Glomerular visceral epithelial cell (primary cell): ENCODE measurements around the gene TMCC1.
"Not testable (repeated sequence)": the region's sequence is repeated elsewhere in the genome, so short reads cannot be mapped to it uniquely, and the experiment has no call there.

Experiments used
- DNase-seq: peaks from one replicate; pipeline ENCODE4 v3.0.0-alpha.2; 2016; ENCODE audit errors: extremely low spot score

TMCC1 gene

GRCh38 chr3:129650256-129650872 lies 243.1 kb downstream of the TMCC1 start:
- DNase-seq: peak; percentile 72

GRCh38 chr3:129648391-129648790 lies 245.1 kb downstream of the TMCC1 start:
- no peak for DNase-seq

- no peak for DNase-seq
These were observed 248.2 kb downstream of the TMCC1 start for GRCh38 chr3:129645286-129645685.

GRCh38 chr3:129644836-129645235 lies 248.7 kb downstream of the TMCC1 start:
- no peak for DNase-seq

GRCh38 chr3:129641567-129642260 lies 251.8 kb downstream of the TMCC1 start:
- not testable (repeated sequence) for DNase-seq

GRCh38 chr3:129640985-129641384 lies 252.5 kb downstream of the TMCC1 start:
- not testable (repeated sequence) for DNase-seq

DNA sequence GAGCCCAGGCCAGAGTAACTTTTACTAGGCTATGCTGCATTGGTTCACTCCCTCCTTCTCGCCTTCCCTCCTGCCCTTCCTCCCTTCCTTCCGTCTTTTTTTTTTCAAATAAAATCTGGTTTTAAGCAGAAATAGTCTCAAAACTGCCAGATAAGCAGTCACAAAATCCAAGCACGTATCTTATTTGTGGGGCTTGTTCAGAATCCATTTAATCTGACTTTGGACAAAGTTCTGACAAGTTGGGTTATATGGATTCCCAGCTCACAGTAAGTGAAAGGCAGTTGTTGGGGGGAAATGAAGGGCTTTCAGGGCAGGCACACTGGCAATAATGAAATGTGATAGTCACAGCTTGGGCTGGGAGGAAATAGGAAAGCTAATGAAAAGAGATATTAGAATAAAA lies 255.0 kb downstream of the TMCC1 start:
- no peak for DNase-seq

DNA sequence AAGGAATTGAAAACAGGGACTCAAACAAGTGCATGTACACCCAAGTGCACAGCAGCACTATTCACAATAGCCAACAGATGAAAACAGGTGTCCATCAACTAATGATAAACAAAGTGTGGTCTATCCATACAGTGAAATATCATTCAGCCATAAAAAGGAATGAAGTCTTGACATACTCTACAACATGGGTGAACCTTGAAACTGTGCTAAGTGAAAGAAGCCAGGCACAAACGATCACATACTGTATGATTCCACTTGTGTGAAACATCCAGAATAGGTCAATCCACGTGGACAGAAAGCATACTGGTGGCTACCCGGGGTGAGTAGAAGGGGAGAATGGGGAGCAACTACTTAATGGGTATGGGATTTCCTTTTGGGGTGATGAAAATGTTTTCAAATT lies 257.4 kb downstream of the TMCC1 start:
- no peak for DNase-seq

GRCh38 chr3:129635656-129636055 lies 257.9 kb downstream of the TMCC1 start:
- no peak for DNase-seq

DNA sequence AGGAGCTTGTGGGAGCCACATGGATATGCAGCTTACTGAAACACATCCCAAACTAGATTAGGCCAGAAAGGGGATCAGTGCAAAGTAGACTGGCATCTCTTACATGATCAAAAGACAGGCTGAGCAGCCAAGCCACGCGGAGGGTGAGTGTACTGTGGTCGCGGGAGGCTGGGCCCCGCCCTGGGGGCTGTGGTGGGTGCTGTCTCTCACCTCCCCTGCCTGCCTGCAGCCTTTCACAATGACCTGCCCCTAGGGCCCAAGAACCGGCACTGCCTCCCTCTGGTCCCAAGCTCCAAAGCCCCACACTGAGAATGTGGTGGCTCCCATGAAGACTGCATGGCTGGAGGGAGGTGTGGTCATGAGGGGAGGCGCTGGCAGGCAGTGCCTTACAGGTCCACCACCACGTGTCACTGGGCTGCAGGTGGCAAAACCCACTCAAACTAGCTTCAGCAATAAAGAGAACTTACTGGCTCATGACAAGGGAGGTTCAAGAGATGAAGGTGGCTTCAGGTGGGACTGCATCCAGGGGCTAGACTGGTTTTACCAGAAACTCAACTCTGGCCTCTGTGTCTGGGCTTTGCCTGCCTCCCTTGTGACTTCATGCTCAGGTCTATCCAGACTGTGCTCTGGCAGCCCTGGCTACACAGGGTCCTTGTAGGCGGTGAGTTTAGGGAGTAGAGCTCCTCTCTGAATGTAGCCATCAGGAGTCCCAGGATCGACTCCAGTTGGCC lies 259.6 kb downstream of the TMCC1 start:
- DNase-seq: no peak

DNA sequence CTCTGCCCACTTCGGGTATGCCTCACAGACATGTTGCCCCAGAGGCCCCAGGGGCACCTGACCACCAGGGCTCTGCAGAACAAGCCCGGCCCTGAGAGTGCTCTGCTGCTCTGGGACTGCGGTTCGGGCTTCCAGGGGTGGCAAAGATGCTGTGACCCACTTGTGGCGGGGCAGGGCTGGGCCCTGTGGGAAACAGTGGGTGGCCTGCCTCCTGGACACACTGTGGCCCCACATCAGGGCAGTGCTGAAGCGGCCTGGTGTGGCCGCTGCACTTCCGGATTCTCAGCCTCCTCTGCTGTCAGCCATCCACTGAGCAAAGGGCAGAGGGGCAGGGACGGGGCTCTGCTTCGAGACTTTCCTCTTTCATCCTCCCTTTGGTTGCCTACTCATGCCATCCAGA lies 260.5 kb downstream of the TMCC1 start:
- no peak for DNase-seq

GRCh38 chr3:129632556-129632955 lies 261.0 kb downstream of the TMCC1 start:
- no peak for DNase-seq

DNA sequence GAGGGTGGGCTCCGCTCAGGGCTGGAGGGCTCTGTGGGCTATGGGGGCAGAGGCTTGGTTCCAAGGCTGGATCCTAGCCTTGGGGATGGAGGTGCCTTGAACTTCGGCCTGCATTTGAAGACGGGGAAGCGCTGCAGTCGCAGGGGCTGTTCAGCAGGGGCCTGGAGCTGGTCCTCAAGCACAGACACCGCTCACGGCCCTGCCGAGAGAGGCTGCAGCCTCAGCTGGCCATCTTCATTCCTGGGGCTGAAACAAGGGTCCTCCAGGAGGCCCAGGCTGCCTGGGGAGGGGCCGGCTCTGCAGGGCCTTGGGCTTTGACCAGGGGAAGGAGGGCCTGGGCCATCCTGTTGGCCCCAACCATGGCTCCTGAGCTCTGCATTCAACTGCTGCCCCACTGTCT lies 261.5 kb downstream of the TMCC1 start:
- DNase-seq: no peak

DNA sequence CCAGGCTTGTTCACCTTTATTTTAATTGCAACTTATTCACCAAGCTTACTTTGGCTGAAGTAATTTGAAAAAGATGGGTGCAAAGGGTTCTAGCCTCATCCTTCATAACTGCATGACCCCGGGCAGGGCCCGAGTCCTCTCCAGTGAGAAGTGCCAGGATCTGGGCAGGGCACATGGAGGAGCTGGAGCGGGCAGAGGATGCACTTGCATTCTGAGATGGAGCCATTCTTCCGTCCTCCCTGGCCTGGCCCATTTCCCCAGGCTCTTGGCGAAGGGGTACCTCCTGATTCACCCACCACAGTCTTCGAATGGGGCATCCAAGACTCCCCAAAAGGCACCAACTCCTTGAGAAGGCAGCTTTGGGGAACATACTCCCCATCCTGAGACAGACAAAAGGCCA lies 264.5 kb downstream of the TMCC1 start:
- DNase-seq: no peak

- DNase-seq: no peak
These were observed 265.4 kb downstream of the TMCC1 start for GRCh38 chr3:129628169-129628522.

- peak; percentile 76 for DNase-seq
These were observed 266.0 kb downstream of the TMCC1 start for GRCh38 chr3:129627350-129628168.

- peak; percentile 91 for DNase-seq
These were observed 266.7 kb downstream of the TMCC1 start for GRCh38 chr3:129626744-129627349.

GRCh38 chr3:129625072-129625874 lies 268.2 kb downstream of the TMCC1 start:
- no peak for DNase-seq

GRCh38 chr3:129624347-129625071 lies 269.0 kb downstream of the TMCC1 start:
- no peak for DNase-seq

- DNase-seq: no peak
These were observed 269.9 kb downstream of the TMCC1 start for GRCh38 chr3:129623447-129624118.
